ENCODE measurements around the gene WDR5.

- TF ChIP-seq CTCF (IDR thresholded peaks at IDR 0.05; ENCODE audit: poor library complexity) (no peak), EZH2phosphoT487 (IDR thresholded peaks at IDR 0.05; ENCODE audit: low read depth, severe bottlenecking, unreplicated experiment) (no peak)
These were observed 8.3 kb upstream of the WDR5 start for GRCh38 chr9:134127616-134128015.

Measured in hepatocyte (in vitro differentiated cells).